Stimulated activated CD8-positive, alpha-beta memory T cell treated with anti-CD3 and anti-CD28 coated beads, Interleukin-4, amount 100 ng/mL, for 24 hours (primary cell): Measurements from ENCODE around the gene HOXD9.

Source experiments
- DNase-seq: peaks from one replicate; pipeline ENCODE4 v3.0.0-alpha.2; 2020; ENCODE audit warnings: low read depth

The HOXD9 gene

DNA sequence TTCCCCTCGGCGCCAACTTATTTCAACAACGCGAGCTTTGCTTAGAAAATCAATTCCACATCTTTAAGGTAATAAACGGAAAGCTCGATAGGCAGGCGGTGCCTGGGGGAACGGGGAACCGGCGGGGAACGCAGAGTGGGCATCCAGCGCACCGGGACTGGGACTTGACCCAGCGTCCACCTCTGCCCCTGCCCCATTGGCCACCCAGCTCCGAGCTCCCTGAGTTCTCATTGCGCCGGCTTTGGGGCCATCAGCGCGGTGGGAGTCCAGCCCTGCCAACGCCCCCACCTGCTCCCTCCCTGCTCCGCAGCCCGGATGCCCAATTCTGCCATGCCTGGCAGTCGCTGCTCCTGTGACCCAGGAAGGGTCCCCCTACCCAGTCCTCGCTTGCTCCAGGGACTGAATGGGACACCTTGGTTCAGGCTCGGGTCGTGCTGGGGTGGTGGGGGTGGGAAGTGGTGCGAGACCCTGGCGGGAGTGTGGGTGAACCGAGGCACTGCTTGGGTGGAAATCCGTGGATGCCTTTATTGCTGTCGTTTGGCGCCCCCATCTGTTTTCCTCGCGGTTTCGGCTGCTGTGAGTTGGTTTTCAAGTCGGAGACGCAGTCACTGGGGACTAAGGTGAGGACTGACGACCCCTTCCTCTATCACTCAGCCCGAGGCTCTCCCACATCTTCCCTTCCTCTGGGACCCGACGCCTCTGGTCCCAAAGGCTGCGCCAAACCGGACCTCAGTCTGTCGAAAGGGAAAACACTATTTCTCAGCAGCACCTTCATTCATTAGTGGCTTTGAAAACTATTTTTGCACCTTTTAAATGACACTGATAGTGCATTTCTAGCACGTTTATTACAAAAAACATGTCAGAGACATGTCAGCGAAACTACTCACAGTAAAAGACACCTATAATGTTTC lies 36.4 kb upstream of the HOXD9 start:
- DNase-seq: no peak

DNA sequence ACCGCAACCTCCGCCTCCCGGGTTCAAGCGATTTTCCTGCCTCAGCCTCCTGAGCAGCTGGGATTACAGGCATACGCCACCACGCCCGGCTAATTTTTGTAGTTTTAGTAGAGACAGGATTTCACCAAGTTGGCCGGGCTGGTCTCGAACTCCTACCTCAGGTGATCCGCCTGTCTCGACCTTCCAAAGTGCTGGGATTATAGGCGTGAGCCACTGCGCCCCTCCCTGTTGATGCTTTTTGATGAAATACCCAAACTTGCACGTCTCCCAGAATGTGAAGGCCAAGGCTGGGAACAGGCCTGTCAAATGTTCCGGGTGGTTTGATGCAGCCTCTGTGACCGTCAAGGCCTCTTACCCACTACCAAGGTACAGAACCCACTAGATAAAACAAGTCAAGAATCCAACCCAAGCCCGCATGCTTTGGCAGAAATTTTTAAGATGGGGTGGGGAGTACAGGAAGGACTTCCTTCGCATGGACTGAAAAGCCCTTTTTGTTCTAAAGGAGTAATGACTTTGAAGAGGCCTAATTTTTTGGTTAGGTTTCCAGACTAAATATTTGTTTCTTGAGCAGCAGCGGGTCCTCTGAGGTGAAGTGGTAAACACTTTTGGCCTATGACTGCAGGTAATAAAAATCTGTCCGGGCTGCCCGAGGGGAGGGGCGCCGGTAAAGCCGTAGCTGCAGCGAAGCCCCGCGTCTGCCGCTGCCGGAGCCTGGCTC lies 35.0 kb upstream of the HOXD9 start:
- no peak for DNase-seq

DNA sequence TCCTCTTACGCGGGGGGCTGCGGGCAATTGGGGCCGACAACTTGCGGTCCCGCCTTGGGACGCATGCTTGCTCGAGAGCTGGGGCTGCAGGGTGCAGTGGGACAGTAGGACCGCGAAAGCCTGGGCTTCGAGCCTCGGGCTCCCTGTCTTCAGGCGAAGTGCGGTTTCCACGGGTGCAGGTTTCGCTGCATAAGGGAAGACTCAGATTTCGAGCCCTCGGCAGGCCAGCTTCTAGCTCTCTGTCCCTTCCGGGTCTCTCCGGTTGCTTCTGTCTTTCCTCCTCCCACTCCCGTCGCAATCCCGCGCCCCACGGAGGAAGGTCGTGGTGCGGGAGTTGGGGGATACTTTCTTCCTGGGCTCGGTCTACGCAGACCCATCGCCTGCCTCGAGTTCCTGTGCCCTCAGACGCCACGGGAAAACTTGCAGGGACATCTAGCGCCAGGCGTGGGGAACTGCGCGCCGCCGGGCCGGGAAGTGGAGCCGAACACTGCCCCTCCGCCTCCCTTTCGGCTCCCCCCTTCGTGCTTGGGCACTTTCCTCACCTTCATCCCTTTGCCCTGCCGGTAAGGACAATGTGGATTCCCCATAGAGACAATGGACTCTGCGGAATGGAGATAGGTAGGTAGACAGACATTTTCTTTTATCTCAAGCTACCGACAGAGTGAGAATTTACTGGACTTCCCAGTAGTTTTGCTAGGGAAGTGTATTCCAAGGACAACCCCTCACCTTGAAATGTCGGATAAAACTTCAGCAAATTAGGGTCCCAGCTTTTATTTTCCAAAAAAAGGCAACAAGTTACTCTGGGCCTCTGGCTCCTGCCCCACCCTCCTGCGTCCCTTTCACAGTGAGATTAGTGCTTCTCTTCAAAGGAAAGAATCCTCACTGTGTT lies 34.2 kb upstream of the HOXD9 start:
- DNase-seq: no peak

DNA sequence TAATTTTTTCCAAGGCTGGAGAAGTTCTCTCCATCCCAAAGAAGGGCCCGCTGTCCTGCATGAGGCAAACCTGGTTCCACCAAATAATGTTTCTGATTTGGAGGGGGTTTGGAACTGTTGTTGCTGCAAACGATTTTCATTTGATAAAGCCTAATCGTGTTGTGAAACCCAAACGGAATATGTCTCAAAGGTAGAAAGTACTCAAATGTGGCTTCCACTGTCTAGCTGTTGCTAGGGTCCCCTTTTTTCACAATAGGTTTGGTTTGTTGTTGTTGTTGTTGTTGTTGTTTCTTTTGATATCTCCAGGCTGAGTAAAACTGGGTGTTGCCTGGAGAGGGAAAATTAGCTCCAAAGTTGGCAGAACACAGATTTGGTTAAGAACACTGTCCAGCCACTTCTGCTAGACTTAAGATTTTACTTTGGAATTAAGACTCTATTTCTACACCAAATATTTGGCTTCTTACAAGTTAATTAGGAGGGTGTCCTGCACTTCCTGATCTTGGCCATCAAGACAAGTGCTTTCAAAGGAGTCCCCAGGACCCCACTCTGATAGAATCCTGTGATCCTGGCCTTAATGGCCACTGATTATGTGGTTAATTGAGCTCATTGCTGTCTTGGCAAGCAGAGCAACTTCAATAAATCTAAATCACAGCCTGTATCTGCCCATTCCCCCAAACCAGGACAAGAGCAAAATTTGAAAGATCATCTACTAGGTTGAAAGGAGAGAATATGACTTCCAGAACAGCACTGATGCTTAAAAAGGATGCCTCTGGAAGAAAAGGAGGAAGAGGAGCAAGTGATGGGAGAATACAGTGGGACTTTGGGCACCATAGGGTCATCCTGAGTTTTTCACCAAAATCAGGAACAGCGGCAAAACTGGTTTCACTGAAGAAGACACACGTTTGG lies 33.3 kb upstream of the HOXD9 start:
- DNase-seq: no peak

DNA sequence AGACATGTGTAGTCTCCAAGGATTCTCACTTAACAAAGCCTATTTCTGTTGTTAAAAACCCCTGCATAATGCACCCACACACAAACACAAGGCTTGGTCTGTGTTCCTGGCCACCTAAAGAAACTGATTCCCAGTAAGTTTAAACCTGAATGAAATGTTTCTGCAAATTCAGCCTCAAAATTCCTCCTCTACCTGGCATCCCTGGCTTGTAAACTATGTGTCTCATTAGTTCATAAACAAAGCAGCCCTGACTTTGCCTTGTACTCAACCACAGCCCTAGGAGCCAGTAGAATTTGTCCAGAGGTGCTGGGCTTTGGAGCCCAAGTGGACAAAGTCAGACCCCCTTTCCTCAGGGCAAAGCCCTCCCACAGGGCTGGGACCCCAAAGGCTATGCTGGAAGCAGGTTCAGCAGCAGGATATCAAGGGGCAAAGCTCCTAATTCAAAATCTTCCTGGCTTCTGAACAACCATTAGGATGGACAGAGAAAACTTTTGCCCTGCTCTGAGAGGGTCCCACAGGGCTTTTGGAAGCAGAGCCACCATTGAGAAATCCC lies 32.6 kb upstream of the HOXD9 start:
- no peak for DNase-seq

DNA sequence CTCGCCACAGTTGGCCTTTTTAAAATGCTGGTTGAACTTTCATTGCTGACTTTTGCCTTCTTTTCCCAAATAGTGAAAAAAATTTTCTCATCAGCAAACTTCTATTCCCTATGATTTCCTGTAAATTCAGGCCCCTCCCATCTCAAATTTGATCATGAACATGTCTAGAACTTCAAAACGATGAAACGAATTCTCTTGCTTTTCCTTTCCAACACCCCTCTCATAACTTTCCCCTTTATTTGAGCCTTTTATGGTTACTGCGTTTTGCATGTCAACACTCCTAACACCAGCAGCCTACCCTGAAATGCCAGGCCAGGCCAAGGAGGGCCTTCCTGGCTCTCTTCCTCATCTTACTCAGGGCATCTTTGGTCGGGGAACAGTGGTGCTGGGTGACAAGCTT lies 31.7 kb upstream of the HOXD9 start:
- DNase-seq: no peak

DNA sequence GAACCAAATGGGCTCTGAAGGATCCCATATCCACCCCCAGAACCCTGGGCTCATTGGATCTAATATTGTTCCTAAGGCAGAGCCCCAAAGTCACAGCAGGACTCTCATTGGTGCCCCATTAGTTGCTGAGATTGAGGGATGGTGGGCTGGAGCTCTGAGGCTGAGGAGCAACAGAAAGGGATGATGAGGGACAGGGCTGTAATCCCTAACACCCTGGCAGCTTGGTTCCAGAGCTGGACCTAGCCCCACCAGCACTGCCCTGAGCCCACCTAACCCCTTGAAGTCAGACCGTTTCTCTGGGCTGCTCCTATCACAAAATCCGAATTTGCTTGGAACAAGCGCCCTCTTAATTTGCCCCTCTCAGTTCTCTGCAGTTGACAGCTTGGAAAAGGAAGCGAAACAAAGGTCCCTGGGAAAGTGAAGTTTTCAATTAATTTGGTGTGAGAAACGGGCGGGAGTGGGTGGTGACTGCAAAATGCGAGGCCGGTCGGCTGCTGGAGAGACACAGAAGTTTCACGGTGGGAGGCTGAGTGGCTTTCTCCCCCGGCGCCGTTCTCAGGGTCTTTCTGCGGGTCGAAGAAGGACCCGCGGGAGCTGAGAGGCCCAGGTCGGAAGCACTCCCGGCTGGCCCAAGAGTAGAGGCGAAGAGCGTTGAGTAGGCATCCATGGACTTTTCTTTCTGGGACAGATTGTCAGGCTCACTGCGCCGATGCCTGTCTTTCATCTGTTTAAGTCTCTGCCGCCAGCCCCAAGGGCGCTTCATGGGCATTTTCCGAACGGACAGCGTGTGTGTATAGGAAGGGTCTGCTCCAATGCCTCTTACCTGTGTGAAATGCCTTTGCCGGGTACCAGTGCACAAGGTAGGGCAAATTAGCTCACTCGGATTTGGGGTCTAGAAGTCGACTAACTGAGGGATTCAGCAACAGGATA lies 30.9 kb upstream of the HOXD9 start:
- DNase-seq: no peak

DNA sequence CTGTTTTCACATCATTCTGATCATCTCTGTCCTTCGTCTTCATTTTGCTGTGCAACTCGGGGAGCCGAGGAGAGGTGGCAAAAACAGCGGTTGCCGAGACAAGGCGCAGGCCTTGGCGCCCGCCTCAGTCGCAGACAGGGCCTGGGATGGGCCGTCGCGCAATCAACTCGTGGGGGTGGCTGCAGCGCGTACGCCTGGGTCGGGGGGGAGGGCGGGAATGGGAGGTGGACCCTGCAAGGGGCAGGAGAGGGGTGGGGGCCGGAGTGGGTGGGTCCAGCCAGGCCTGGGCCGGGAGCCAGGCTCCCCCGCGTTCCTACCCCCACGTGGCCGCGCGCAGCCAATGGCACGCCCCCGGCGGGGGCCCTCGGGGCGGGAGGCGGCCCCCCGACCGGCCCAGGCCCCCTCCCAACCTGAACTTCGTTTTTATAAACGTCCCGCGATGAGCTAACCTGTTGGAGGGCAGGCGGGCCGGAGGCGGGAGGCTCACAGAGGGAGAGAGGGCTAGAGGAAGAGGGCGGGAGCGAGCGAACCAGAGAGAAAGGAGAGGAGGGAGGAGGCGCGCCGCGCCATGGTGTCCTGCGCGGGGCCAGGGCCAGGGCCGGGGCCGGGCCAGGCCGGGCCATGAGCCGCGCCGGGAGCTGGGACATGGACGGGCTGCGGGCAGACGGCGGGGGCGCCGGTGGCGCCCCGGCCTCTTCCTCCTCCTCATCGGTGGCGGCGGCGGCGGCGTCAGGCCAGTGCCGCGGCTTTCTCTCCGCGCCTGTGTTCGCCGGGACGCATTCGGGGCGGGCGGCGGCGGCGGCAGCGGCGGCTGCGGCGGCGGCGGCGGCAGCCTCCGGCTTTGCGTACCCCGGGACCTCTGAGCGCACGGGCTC lies 30.0 kb upstream of the HOXD9 start, which contains the start of gene HOXD13:
Gene HOXD13 (plus strand): TSS at position 452 of the 875 bp plus-strand sequence. CDS start 170 bp downstream, at position 622.
- no peak for DNase-seq

DNA sequence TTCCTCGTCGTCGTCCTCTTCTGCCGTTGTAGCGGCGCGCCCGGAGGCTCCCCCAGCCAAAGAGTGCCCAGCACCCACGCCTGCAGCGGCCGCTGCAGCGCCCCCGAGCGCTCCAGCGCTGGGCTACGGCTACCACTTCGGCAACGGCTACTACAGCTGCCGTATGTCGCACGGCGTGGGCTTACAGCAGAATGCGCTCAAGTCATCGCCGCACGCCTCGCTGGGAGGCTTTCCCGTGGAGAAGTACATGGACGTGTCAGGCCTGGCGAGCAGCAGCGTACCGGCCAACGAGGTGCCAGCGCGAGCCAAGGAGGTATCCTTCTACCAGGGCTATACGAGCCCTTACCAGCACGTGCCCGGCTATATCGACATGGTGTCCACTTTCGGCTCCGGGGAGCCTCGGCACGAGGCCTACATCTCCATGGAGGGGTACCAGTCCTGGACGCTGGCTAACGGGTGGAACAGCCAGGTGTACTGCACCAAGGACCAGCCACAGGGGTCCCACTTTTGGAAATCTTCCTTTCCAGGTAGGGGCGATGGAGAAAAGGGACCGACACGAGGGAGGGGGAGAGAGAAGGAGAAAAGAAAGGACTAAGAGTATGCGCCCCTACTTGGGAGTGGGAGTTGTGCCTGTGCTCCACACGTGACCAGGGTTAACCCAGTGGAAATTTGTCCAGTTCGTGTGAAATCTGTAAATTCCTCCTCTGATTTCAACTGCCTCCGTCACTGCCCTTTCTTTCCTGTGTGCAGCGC lies 29.2 kb upstream of the HOXD9 start:
- DNase-seq: no peak

DNA sequence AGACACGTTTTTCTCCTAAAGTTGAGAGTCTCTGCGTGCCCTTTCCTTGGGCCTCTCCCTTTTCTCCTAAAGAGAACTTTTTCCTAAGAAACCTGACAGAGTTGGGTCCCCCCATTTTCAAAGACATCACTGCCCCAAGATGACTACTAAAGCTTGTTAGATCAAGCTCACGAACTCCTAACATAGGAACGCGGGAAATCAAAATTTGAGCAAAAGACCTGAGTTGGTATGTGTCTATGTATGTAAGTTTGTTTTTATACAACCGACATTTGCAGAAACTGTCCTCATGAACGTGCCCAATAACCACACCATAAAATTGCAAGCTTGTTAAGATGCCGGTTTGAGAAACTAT lies 28.6 kb upstream of the HOXD9 start:
- DNase-seq: no peak

DNA sequence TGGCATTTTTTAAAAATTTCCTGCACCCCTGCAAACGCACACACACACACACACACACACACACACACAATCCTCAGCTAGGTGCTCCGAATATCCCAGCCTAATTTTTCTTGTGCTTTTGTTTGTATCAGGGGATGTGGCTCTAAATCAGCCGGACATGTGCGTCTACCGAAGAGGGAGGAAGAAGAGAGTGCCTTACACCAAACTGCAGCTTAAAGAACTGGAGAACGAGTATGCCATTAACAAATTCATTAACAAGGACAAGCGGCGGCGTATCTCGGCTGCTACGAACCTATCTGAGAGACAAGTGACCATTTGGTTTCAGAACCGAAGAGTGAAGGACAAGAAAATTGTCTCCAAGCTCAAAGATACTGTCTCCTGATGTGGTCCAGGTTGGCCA lies 28.2 kb upstream of the HOXD9 start:
- no peak for DNase-seq

DNA sequence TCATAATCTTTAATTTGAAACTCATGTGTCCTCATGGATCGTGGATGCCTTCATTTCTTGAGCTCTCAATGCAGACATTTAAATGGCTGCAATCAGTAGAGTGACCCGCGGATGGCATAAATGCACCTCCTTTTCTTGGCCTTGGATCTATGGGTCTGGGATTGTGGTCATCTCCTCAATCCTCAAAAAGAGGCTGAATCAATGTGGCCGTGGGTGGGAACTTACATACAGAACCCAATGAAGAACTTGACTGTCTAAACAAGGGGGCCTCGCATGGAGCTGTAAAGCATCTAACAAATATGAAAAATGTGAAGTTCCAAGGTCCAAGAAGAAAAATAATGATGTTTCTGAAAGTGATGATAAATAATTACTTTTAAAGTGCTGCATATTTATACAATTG lies 27.1 kb upstream of the HOXD9 start:
- no peak for DNase-seq

DNA sequence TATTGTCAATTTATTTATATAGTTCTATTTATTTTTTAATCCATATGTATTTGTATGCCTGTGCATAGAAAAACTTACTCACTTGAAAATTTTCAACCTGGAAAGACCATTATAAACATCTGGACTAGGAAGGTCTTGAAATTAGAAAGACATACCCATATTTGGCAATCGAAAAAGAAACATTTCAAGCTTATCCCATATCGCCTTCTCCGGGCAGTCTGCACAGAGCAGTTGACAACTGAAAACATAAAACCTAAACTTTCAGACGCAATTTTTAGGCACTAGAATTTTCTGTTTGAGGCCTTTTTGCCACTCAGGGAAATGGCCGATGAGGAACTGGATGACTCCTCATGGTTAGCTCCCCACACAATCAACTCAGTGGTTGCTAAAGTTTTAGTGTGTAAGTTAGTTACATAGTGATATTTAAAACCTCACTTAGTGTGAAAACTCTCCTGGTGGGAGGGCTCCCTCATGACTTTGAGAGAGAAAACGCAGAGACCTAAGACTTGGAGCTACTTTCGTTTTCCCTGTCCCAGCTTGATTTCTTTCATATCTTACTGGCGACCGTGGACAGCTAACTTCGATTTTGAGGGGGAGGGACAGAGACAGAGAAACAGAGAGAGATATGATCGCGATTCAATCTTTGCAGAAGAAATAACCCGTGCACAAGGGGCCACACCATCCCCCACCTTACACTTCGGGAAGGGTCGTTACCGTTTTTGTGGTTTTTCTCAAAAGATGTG lies 26.1 kb upstream of the HOXD9 start:
- DNase-seq: no peak

DNA sequence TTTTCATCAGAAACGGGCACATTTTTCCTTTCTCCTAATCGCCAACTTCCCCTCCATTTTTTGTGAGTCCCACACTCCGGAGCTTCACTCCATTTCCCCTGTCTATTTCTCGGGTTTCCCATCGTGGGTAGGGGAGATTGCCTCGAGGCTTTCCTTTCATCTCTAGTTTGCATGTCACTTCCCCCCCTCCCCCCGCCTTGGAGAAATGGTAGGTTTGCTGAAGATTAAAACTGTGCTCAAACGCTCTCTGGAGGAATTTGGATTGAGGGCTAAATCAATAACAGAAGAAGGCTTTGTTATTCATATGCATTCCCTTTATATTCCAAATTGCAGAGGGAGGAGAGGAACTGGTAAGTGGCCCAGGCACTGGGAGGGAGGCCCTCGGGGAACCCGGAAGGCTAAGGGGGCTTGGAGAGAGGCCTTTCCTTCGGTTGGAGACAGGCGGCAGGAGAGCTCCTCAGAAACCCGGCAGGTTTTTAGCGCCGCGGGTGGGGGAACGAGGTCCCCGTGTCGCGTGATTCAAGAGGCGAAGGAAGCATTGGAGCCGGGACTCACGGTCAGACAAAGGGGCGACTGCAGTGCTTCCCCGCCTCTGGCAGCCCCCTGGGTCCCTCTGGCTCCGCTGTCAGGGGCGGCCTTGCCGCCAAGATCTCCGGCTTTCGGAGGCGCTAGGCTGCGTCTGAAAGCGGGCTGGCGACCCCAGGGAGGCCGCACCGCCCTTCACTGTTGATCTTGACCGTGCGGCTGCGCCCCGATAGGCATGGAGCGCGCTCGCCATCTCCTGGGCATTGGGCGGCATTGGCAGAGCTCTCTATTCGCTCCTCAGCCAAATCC lies 25.3 kb upstream of the HOXD9 start:
- DNase-seq: peak; percentile 35

DNA sequence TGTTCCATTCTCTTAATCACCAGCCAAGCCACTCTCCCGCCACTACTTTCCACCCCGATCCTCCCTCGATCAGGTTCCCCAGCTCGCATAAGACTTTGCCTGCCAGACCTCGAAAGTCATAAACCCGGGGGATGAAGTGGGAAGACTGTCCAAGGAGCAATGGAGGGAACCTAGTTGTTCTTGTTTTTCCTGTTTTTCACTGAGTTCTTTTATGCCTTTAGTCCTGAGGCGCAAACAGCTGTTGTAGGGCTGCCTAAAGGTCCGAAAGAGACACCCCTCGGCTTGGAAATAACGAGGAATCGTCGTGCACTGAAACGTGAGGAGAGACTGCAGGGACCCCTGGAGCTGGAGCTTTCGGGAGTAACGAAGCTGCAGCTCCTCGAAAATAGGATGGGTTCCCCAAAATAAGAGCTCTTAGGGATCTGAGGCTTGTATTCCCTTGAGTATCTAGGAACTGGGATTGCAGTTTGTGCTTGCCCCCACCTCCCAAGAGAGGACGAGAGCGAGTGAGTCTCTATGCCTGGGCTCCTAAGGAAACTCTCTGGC lies 24.6 kb upstream of the HOXD9 start:
- no peak for DNase-seq
